ENCODE data around the gene USP4.
"Not testable (repeated sequence)": the region's sequence is repeated elsewhere in the genome, so short reads cannot be mapped to it uniquely, and the experiment has no call there.

The USP4 gene, protein sequence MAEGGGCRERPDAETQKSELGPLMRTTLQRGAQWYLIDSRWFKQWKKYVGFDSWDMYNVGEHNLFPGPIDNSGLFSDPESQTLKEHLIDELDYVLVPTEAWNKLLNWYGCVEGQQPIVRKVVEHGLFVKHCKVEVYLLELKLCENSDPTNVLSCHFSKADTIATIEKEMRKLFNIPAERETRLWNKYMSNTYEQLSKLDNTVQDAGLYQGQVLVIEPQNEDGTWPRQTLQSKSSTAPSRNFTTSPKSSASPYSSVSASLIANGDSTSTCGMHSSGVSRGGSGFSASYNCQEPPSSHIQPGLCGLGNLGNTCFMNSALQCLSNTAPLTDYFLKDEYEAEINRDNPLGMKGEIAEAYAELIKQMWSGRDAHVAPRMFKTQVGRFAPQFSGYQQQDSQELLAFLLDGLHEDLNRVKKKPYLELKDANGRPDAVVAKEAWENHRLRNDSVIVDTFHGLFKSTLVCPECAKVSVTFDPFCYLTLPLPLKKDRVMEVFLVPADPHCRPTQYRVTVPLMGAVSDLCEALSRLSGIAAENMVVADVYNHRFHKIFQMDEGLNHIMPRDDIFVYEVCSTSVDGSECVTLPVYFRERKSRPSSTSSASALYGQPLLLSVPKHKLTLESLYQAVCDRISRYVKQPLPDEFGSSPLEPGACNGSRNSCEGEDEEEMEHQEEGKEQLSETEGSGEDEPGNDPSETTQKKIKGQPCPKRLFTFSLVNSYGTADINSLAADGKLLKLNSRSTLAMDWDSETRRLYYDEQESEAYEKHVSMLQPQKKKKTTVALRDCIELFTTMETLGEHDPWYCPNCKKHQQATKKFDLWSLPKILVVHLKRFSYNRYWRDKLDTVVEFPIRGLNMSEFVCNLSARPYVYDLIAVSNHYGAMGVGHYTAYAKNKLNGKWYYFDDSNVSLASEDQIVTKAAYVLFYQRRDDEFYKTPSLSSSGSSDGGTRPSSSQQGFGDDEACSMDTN

DNA sequence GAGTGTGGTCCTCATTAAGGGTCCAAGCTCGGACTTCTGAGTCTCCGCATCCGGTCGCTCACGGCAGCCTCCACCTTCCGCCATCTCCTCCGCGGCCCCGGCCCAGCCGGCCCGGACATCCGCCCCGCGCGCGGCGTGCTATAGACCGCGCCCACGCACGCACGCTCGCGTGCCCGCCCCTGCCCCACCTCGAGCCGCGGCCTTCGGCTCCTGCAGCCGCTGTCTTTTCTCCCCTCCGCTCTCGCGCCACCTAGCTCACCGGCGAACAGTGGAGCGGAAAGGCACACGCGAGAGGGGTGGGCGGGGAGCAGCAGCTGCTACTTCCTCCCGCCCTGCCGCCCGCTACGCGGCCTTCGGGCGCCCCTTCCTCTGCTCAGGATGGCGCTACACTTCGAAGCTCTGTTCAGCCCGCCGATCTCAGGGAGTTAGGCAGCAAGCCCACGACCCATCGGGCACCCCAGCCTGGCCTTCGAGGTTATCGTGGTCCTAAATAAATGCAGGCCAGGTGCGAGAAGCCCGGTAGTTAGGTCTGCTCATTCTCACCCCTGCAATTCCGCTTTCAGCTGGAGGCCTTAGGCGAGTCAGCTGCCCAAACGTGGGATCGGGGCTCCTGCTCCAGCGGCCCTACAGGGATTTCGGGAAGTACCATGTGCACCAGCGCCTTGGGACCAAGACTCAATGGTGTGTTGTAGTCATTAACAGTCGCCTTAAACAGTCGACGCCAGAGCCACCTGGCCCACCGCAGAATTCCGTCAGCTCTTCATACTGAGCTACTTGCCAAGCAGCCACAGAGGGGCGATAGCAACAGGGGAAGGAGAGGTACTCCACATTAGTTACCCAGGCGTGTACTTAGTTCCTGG is at the start of gene USP4:
TSS of gene USP4 (minus strand) at position 113 of the 860 bp plus-strand sequence. CDS start at position 84, 29 bp downstream.
- peak; percentile 71 for DNase-seq

DNA sequence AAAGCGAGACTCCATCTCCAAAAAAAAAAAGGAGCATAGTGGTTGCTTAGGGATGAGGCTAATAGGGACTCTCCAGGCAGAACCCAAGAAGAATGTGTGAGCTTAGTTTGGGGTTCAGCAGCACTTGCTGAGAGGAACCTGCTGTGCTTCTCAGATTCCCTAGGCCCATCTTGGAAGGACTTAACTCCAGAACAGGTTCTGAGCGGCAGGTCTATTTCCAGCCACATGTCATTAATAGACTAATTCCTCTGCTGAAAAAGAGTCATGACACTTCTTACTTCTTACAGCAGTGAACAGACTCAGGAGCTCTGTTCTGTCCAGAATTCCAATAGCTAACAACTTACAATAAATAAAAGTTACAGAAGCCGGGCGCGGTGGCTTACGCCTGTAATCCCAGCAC is 49.4 kb upstream of the USP4 start:
- no peak for DNase-seq

- no peak for DNase-seq
These were observed 48.5 kb upstream of the USP4 start for GRCh38 chr3:49388289-49388820.

DNA sequence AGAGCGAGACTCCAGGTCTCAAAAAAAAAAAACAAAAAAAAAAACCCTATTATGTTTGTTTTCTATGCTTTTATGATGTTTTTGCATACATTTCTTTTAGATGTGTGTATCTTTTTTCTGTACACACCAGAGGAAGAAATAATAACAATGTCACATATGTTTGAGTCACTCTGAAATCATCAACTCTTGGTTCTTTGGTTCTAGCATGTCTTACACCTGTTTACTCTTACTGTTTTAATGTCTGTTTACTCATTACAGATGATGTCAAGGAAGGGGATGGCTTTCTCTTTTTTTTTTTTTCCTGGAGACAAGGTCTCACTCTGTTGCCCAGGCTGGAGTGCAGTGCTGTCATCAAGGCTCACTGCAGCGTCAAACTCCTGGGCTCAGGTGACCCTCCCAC is 47.9 kb upstream of the USP4 start:
- no peak for DNase-seq

- DNase-seq: no peak
These were observed 46.4 kb upstream of the USP4 start for GRCh38 chr3:49386056-49386756.

GRCh38 chr3:49385617-49386016 is 45.8 kb upstream of the USP4 start:
- DNase-seq: no peak

DNA sequence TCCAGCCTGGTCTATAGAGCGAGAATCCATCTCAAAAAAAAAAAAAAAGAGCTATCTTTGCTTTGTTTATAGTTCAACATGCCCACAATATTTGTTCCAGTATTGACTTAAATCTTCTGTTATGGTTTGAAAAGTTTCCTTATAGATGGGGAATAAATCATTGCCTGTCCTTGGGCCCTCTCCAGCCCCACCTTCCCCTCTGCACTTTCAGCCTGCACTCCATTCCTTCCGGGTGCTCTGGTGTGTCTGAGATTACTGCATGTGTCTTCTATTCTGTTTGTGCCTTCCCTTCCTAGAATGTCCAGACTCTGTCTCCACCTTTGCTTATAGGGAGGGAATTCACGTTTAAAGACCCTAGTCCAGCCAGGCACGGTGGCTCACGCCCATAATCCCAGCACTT is 43.5 kb upstream of the USP4 start:
- no peak for DNase-seq

DNA sequence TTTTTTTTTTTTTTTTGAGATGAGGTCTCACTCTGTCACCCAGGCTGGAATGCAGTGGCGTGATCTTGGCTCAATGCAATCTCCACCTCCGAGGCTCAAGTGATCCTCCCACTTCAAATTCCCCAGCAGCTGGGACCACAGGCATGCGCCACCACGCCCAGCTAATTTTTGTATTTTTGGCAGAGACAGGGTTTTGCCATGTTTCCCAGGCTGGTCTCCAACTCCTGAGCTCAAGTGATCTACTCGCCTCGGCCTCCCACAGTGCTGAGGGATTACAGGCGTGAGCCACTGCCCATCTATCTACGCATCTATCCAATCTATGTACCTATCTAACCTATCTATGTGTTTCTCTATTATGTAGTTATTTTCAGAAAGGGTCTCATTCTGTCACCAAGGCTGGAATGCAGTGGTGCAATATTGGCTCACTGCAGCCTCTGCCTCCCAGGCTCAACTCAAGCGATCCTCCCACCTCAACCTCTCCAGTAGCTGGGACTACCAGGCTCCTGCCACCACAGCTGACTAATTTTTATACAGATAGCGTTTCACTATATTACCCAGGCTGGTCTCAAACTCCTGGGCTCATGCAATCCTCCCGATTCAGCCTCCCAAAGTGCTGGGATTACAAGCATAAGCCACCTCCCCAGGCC is 38.5 kb upstream of the USP4 start:
- no peak for DNase-seq

- no peak for DNase-seq
These were observed 37.6 kb upstream of the USP4 start for GRCh38 chr3:49377483-49377882.

GRCh38 chr3:49371946-49372345 is 32.1 kb upstream of the USP4 start:
- no peak for DNase-seq

DNA sequence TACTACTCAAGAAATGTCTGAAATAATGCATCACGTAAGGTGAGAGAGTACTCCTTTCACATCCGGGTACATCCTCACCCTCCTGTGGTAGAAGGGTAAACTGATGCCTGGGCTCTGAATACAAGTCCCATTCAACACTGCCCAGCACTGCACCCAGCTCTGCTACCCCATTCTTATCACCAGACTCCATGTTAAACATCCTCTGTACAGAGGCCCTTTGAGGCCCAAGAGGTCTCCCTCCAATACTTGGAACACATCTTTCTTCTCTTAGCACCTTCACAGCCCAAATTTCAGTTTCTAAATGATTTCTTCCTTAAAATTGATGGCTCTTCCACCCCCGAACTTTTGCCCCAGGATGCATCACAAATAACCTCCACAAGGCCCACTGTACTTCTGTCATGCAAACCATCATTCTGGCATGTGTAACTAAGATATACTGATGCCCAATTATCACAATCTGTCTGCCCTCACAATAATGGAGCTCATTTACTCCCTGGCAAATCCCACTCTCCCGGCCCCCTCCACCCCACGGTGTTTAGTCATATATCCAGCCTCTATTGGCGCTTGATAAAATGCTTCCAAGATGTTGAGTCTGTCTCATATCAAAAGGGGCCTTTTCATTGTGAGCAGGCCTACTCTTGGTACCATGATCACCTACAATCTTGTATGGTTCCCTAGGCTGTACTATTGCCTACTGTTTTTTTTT is 30.9 kb upstream of the USP4 start:
- no peak for DNase-seq

DNA sequence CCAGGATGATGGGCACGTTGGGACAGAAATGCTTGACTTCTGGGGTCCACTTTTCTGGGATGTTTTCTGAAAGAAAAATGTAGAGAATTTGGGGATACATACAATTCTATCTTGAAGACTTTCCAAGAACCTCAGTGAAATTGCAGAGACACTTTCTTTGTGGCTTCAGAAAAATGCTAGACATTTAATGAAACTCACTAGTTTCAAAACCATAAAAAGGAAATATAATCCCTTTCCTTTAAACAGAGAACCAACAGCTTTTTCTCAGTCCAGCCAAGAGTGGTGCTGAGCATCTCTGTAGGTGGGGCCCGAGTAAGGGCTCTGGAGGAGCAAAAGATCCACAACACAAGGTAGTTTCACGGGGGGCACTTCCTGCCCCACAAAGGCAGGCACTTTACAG is 22.7 kb upstream of the USP4 start:
- DNase-seq: no peak

- no peak for DNase-seq
These were observed 19.8 kb upstream of the USP4 start for GRCh38 chr3:49359623-49360022.

DNA sequence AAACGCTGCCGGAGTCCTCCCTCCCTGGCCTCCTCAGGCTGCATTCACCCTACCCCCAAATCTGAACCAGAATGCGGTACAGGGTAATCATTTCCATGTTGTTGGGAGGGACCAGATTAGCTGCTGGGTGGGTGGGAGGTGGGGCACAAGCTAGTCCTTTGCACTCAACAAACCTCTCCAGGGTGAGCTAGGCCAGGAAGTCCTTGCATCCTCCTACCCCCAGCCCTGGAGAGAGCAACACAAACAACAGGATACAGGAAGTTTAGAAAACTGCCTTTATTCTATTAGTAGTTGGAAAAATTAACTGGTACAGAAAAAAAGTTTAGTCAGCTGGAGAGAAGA is 19.0 kb upstream of the USP4 start:
- no peak for DNase-seq

DNA sequence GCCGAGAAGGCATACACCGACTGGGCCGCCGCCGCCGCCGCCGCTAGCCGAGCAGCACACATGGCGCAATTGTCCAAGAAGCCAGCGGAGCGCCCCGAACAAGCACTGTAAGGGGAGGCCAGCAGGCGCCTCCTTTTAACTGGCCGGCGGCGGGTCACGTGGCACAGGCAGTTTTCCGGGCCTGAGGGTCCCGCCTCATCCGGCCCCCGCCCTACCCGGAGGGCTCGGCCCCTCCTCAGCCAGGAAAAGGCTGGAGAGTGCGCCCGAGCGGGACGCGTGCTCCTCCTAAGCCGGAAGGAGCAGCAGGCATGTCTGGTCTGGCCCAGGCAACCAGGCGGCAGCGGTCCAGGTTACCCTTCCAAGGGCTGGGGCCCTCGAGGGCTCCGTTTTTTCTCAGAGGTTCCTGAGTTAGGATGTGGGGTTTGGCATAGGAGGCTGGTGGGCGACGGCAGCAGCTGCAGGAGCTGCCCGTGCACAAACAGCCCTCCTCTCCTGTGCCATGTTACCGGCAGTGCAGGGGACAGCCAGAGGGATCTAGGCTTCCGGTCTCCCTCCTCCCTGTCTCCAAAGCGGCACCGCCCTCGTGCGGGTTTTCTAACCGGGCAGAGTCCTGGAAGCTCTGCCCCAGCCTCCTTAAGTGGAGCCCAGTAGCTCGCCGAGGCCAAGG is 18.5 kb upstream of the USP4 start, which contains the start of gene GPX1:
TSS of gene GPX1 (minus strand) at position 137 of the 667 bp plus-strand sequence. CDS start at position 62, 75 bp downstream.
- peak; percentile 79 for DNase-seq

GRCh38 chr3:49357443-49358216 is 17.8 kb upstream of the USP4 start:
- DNase-seq: not testable (repeated sequence)

DNA sequence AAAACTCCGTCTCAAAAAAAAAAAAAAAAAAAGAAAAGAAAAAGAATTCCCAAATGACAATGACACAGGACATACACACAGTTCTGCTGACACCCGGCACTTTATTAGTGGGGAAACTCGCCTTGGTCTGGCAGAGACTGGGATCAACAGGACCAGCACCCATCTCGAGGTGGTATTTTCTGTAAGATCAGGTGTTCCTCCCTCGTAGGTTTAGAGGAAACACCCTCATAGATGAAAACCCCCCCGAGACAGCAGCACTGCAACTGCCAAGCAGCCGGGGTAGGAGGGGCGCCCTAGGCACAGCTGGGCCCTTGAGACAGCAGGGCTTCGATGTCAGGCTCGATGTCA is 17.2 kb upstream of the USP4 start:
- not testable (repeated sequence) for DNase-seq

- DNase-seq: no peak
These were observed 13.1 kb upstream of the USP4 start for GRCh38 chr3:49352890-49353421.

DNA sequence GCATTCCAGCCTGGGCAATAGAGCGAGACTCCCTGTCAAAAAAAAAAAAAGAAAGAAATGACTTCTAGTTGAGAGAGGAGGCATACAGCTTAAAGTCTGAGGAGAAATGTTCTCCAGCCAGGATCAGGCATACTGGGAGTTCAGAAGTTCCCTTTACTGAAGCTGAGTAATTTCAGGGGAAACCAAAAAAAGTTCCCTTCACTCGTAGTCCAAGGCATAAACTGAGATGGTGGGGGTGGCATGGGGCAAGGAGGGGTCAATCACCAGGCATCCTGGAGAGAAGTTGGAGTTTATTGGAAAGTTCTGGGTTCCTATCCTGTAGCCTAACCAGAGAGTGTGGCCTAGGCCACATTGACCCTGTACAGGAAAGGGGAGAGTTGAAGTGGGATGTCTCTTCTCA is 12.4 kb upstream of the USP4 start:
- DNase-seq: no peak

Measured in NCI-H524 treated with DMSO at 0.1 percent for 48 hours (cell line).